ENCODE data around the gene PRSS57.
"Not testable (repeated sequence)": the region's sequence is repeated elsewhere in the genome, so short reads cannot be mapped to it uniquely, and the experiment has no call there.

PRSS57 gene

GRCh38 chr19:695352-695949 lies at the start of gene PRSS57:
TSS of gene PRSS57 (minus strand) at chr19:695452. CDS start at chr19:695430, 22 bp downstream.
- no peak for DNase-seq

- no peak for DNase-seq
Measured at GRCh38 chr19:743168-743687, 48.0 kb upstream of the PRSS57 start.

- no peak for DNase-seq
Measured at GRCh38 chr19:742540-743075, 47.4 kb upstream of the PRSS57 start.

GRCh38 chr19:741506-742131 lies 46.4 kb upstream of the PRSS57 start:
- DNase-seq = peak; percentile 20

GRCh38 chr19:740816-741505 lies 45.7 kb upstream of the PRSS57 start:
- not testable (repeated sequence) for DNase-seq

GRCh38 chr19:739998-740715 lies 44.9 kb upstream of the PRSS57 start:
- no peak for DNase-seq

GRCh38 chr19:738509-739128 lies 43.4 kb upstream of the PRSS57 start:
- DNase-seq = no peak

- peak; percentile 60 for DNase-seq
Measured at GRCh38 chr19:737591-738093, 42.4 kb upstream of the PRSS57 start.

GRCh38 chr19:736125-736524 lies 40.9 kb upstream of the PRSS57 start:
- no peak for DNase-seq

- no peak for DNase-seq
Measured at GRCh38 chr19:734716-735115, 39.5 kb upstream of the PRSS57 start.

GRCh38 chr19:732148-733069 lies 37.2 kb upstream of the PRSS57 start:
- no peak for DNase-seq

- DNase-seq = no peak
Measured at GRCh38 chr19:731000-731399, 35.7 kb upstream of the PRSS57 start.

- no peak for DNase-seq
Measured at GRCh38 chr19:729965-730668, 34.9 kb upstream of the PRSS57 start.

GRCh38 chr19:729564-729963 lies 34.3 kb upstream of the PRSS57 start:
- not testable (repeated sequence) for DNase-seq

- DNase-seq = no peak
Measured at GRCh38 chr19:728011-728410, 32.8 kb upstream of the PRSS57 start.

GRCh38 chr19:726993-727956 lies 32.0 kb upstream of the PRSS57 start:
- no peak for DNase-seq

GRCh38 chr19:725461-726089 lies 30.3 kb upstream of the PRSS57 start:
- no peak for DNase-seq

GRCh38 chr19:723714-724113 lies 28.5 kb upstream of the PRSS57 start:
- no peak for DNase-seq

- no peak for DNase-seq
Measured at GRCh38 chr19:723247-723646, 28.0 kb upstream of the PRSS57 start.
